Dedifferentiated amniotic fluid mesenchymal stem cell (primary cell): ENCODE data around the gene PLXDC1.
"Not testable (repeated sequence)": the region's sequence is repeated elsewhere in the genome, so short reads cannot be mapped to it uniquely, and the experiment has no call there.

ENCODE experiments used
- DNase-seq: peaks from one replicate; pipeline ENCODE4 v3.0.0-alpha.2; 2016; ENCODE audit errors: extremely low spot score

PLXDC1 gene

DNA sequence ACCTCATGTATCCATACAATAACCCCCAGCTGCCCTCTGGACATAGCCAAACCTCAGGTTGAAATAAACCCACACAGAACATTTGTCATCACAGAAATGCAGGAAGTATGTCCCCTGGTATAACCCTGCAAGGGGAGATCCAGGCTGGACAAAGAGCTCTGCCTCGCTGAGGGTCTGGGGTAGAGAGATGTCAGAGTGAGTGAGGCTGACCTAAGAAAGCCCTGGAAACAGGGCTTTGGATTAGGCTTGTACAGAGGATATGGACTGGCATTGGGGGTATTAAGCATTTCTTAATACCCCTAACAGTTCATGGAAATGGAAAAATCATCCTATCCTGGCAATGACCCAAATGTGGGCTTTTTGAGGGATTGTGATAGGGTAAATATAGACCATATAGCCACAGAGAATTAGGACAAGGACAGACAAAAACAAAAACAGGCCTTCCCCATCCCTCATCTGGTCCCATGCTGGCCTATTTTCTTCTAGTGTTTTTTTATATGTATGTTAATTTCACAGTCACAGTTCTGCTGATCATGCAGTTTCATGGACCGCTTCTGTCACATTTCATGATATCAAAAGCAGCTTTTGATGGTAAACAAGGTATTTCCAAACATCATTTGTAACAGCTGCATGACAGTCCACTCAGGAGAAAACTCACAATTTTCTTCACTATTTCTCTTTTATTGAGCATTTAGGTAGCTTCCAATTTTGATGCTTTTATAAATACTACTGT, 26.1 kb downstream of the PLXDC1 start:
- no peak for DNase-seq

- no peak for DNase-seq
Observed at GRCh38 chr17:39123627-39124026, 27.8 kb downstream of the PLXDC1 start.

GRCh38 chr17:39122991-39123390, 28.4 kb downstream of the PLXDC1 start:
- no peak for DNase-seq

DNA sequence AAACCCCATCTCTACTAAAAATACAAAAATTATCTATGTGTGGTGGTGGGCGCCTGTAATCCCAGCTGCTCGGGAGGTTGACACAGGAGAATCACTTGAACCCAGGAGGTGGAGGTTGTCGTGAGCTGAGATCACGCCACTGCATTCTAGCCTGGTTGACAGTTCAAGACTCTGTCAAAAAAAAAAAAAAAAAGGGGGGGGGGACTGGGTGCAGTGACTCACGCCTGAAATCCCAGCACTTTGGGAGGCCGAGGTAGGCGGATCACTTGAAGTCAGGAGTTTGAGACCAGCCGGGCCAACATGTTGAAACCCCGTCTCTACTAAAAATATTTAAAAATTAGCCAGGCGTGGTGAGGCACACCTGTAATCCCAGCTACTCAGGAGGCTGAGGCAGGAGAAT, 29.5 kb downstream of the PLXDC1 start:
- not testable (repeated sequence) for DNase-seq

- no peak for DNase-seq
Observed at GRCh38 chr17:39118674-39119419, 32.6 kb downstream of the PLXDC1 start.

DNA sequence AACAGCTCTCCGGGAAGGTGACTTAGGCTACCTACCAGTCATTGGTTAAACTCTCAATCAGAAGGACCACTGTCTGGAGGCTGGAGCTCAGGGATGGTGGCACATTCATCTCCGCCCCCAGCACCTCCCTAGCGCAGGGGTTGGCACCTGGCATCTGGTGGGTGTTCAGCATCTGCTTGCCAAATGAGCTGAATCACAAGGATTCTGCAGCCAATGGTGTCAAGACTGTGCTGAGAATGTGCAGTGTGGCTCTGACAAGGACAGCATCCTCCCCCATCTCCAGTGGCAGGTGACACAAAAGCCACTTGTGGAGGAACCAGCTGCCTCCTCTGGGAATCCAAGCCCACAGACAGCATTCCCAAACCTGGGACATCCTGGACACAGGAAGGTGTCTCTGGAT, 35.2 kb downstream of the PLXDC1 start:
- DNase-seq = no peak

GRCh38 chr17:39115135-39115534, 36.3 kb downstream of the PLXDC1 start:
- peak; percentile 40 for DNase-seq

GRCh38 chr17:39114723-39115122, 36.7 kb downstream of the PLXDC1 start:
- DNase-seq = peak; percentile 31

GRCh38 chr17:39113871-39114270, 37.6 kb downstream of the PLXDC1 start:
- DNase-seq = no peak

- no peak for DNase-seq
Observed at GRCh38 chr17:39110435-39111136, 40.9 kb downstream of the PLXDC1 start.

DNA sequence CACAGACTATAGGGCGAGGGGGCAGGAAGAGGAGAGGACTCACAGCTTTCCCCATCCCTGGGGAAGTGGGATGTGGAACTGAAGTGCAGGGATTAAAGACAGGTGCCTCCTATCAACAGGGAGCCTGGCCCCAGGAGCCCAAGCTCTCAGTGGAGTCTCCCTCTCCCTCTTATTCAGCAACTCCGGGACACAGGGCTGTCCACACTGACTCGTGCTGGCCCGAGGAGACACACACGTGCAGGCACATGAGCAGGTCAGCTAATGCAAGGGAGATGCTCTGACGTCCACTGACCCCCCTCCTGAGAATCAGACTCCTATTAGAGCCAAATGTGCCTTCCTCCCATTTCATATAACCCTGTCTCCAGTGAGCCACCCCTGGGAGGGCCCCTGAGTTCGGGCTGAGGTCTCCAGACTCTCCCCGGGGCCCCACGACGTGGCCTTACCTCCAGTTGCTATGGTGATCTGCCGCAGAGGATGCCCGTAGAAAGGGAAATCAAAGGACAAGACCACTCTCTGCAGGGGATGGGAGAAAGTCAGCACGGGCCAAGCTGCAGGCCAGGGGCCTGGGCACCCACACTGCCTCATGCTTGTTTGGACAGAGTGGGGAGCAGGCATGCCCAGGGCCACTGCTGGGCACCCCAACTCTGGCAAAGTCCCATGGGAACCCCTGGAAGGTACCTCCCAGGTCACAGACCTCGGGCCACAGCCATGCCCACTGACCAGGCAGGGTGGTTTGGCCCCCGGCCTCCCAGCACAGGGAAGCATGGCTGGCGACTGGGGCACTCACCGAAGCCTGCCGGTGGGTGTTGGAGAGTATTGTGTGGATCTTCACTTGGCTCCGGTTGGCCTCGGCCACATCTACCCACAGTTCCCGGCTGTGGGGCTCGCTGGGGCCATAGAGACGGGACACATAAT, 42.7 kb downstream of the PLXDC1 start:
- no peak for DNase-seq

DNA sequence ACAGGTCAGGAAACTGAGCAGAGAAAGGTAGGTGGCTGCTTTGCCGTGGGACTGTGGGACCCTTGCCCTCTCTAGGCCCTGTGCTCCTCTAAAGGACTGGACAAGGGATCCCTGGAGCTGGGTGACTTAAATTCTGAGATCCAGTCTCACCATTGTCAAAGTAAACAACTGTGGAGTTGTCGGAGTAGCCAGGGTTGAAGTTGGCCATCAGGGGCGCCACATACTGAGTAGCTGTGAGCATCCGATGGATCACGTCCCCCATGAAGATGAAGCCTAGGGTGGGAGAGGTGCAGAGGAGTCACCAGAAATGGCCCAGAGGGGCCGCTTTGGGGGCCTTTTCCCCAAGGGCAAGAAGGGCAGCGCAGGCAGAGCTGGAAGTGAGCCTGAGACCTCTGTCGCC, 43.5 kb downstream of the PLXDC1 start:
- DNase-seq = no peak

- no peak for DNase-seq
Observed at GRCh38 chr17:39107155-39107554, 44.3 kb downstream of the PLXDC1 start.

GRCh38 chr17:39105705-39106104, 45.7 kb downstream of the PLXDC1 start:
- DNase-seq = no peak

- DNase-seq = no peak
Observed at GRCh38 chr17:39104657-39105056, 46.8 kb downstream of the PLXDC1 start.

- no peak for DNase-seq
Observed at GRCh38 chr17:39104046-39104445, 47.4 kb downstream of the PLXDC1 start.

DNA sequence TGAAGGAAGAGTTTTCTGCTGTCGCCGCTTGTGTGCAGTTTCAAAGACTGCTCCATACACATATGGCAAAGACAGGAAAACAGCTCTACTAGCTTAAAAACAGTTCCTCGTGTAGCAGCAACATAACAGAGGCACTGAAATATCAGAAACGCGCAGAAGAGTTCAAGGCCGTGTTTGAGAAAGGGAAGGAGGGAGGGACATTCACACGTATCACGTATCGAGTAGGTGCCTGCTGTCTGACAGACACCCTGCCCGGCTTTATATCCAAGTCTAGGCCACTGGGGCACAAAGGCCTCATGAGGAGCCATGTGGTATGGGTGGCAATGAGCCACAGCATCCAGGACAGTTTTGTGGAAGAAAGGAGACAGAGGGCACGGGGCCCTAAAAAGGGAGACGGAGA, 50.3 kb downstream of the PLXDC1 start:
- DNase-seq = no peak

DNA sequence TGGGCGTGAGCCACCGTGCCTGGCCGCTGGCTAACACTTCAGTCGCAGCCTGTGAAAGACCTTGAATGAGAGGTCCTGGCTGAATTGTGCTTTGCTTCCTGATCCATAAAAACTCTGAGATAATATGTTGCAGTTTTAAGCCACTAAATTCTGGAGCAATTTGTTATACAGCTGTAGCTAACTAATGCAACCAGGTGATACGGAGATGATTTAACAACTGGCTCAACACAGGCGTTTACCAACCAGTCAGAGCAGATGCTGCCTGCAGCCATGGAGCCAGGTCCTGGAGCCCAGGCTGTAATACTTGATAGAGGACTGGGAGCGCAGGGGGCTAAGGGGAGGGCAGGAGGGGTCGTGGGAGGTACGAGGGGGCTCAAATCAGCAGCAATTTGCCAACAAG, 50.9 kb downstream of the PLXDC1 start:
- DNase-seq = no peak

- peak; percentile 25 for DNase-seq
Observed at GRCh38 chr17:39099663-39100286, 51.7 kb downstream of the PLXDC1 start.

DNA sequence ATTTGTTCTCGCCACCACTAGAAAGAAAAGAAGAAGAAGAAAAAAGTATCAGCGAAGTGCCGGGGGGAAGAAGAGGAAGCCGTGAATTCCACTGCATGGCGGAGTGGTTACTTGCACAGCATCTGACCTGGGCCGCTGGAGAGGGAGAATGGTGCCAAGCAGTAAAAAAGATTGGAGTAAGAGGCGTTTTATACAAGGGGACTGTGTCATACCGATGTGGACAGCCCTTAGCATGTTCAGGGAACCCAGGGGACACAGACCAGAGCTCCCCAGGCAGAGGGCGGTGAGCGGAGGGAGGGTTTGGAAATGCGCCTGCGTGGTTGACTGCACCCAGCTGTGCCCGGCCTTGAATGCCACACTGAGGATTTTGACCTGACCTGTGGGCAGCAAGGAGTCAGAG, 52.8 kb downstream of the PLXDC1 start:
- no peak for DNase-seq

GRCh38 chr17:39097537-39097936, 53.9 kb downstream of the PLXDC1 start:
- DNase-seq = no peak
